ENCODE measurements around the gene TTYH1. TPM values are rescaled to one million over a fixed set of nuclear protein-coding genes. Genes with fewer than 3 reads are reported as not detected.

TTYH1 gene
- total RNA-seq = under 1 TPM in 1 of 4 donors, not detected in 3; 0.19 TPM

GRCh38 chr19:54415208-54415900, at the start of gene TTYH1:
TSS of gene TTYH1 (plus strand) at chr19:54415464. CDS start at chr19:54415553, 89 bp downstream.
- no peak for TF ChIP-seq CTCF (IDR thresholded peaks at IDR 0.05; ENCODE audit: low read depth)

GRCh38 chr19:54366811-54367210, 48.5 kb upstream of the TTYH1 start:
- no peak for TF ChIP-seq CTCF (IDR thresholded peaks at IDR 0.05; ENCODE audit: low read depth)

- no peak for TF ChIP-seq CTCF (IDR thresholded peaks at IDR 0.05; ENCODE audit: low read depth)
Observed at GRCh38 chr19:54369082-54369687, 46.1 kb upstream of the TTYH1 start.

- TF ChIP-seq CTCF (IDR thresholded peaks at IDR 0.05; ENCODE audit: low read depth) = no peak
Observed at GRCh38 chr19:54373781-54374631, 41.3 kb upstream of the TTYH1 start.

GRCh38 chr19:54376610-54377285, 38.5 kb upstream of the TTYH1 start:
- TF ChIP-seq CTCF (IDR thresholded peaks at IDR 0.05; ENCODE audit: low read depth) = no peak

- TF ChIP-seq CTCF (IDR thresholded peaks at IDR 0.05; ENCODE audit: low read depth) = no peak
Observed at GRCh38 chr19:54379187-54379678, 36.0 kb upstream of the TTYH1 start.

Measured in subcutaneous adipose tissue (tissue), 4 donors.